ENCODE data around the gene FAM181B. TPM values are rescaled to one million over a fixed set of nuclear protein-coding genes. Genes with fewer than 3 reads are reported as not detected.

Gene FAM181B
- total RNA-seq (2022; extraction: Qiagen RNA extraction): 0.05 to 0.09 TPM (median 0.07 TPM) in 4 of 5 replicates, not detected in the other

GRCh38 chr11:82733444-82734119, at the start of gene FAM181B:
FAM181B (minus strand) TSS chr11:82733864; CDS start chr11:82733729, 135 bp downstream.

Other genes with a start within 250 kb of the FAM181B start
- 47.2 to 59.4 TPM (median 49.3 TPM) in 5 replicates for gene PRCP, start 166.6 kb upstream of the FAM181B start, total RNA-seq (2022; extraction: Qiagen RNA extraction)
- gene DDIAS, start 167.9 kb upstream of the FAM181B start, total RNA-seq (2022; extraction: Qiagen RNA extraction): 14.1 to 17.8 TPM (median 16.8 TPM) in 5 replicates